Caco-2 (cell line): ENCODE results near the gene DCUN1D3. TPM values are rescaled to one million over a fixed set of nuclear protein-coding genes. Genes with fewer than 3 reads are reported as not detected.
A peak's percentile ranks its signal among the peaks of the same experiment; 100 is the strongest.

ENCODE experiments used
- BruUV-seq: library from RNA; stranded (reverse); fragments of 400-500 nt; replicated peaks from 2 replicates; lab custom pipeline; 2021; lab: Mats Ljungman, UMichigan
- CTCF ChIA-PET: fragments of 300-600 bp; sonication (Branson Sonifier 250); formaldehyde crosslinking; loops from one replicate; lab custom pipeline; 2022; ENCODE audit warnings: antibody characterized with exemption; lab: Charles Lee
- POLR2A ChIA-PET: fragments of 300-600 bp; sonication (Branson Sonifier 250); formaldehyde crosslinking; loops from one replicate; lab custom pipeline; 2022; ENCODE audit warnings: antibody characterized with exemption; lab: Charles Lee
- DNase-seq, 2 experiments: peaks; one replicate each; pipeline versions ENCODE4 v3.0.0 to v3.0.0-alpha.2; 2020 to 2022
- H3K27me3 ChIP-seq: replicated peaks from 2 replicates; pipeline ENCODE4 v1.6.0; 2011; ENCODE audit warnings: low read length; ENCODE audit not compliant: control insufficient read depth, insufficient read depth
- H3K36me3 ChIP-seq: 2 replicates; pipeline ENCODE4 v1.5.1; 2011; ENCODE audit warnings: low read length; ENCODE audit not compliant: control insufficient read depth, insufficient read depth
- H3K4me1 ChIP-seq: fragments of 250-450 bp; sonication (Bioruptor Pico); 2 replicates; pipeline ENCODE4 v1.5.1; 2020; ENCODE audit warnings: mild to moderate bottlenecking
- H3K4me3 ChIP-seq: 2 replicates; pipeline ENCODE4 v1.5.1; 2011; ENCODE audit warnings: low read depth, mild to moderate bottlenecking, control low read depth, low read length
- H3K9me3 ChIP-seq: fragments of 250-450 bp; sonication (Bioruptor Pico); 2 replicates; pipeline ENCODE4 v1.5.1; 2020; ENCODE audit warnings: mild to moderate bottlenecking, moderate library complexity
- H3K27ac Mint-ChIP-seq: one replicate; pipeline ENCODE4 v1.8.0; 2022; ENCODE audit warnings: mixed read lengths; ENCODE audit not compliant: unreplicated experiment
- H3K27me3 Mint-ChIP-seq: one replicate; pipeline ENCODE4 v1.8.0; 2022; ENCODE audit warnings: mixed read lengths; ENCODE audit not compliant: insufficient read depth, unreplicated experiment
- H3K36me3 Mint-ChIP-seq: one replicate; pipeline ENCODE4 v1.8.0; 2022; ENCODE audit warnings: mild to moderate bottlenecking, mixed read lengths; ENCODE audit not compliant: insufficient read depth, unreplicated experiment
- H3K4me1 Mint-ChIP-seq: one replicate; pipeline ENCODE4 v1.8.0; 2022; ENCODE audit warnings: low read depth, mixed read lengths; ENCODE audit not compliant: unreplicated experiment
- H3K4me3 Mint-ChIP-seq: one replicate; pipeline ENCODE4 v1.8.0; 2022; ENCODE audit warnings: mild to moderate bottlenecking, moderate library complexity, mixed read lengths; ENCODE audit not compliant: unreplicated experiment
- H3K9me3 Mint-ChIP-seq: one replicate; pipeline ENCODE4 v1.8.0; 2022; ENCODE audit warnings: mixed read lengths; ENCODE audit not compliant: unreplicated experiment
- intact Hi-C: fragments of 100-400 bp; cut with micrococcal nuclease; formaldehyde crosslinking; loops from one replicate; pipeline ENCODE4 v1.10.0; 2022; ENCODE audit not compliant: unreplicated experiment
- total RNA-seq: library from RNA; stranded (reverse); gene quantifications from 2 replicates; pipeline ENCODE4 v1.2.3, GENCODE V29; 2022
- TF ChIP-seq, protein P1 (sequence below), 2 experiments: fragments of 200-600 bp in 1 of 2; IDR thresholded peaks; 1 replicate in 1 of 2; 2 replicates in 1 of 2; pipeline versions ENCODE4 v1.5.1 to v1.8.0; 2011 to 2022; ENCODE audit warnings: antibody characterized with exemption in 1 of 2, control low read depth in 1 of 2, inconsistent platforms in 1 of 2, low read depth in 1 of 2, low read length in 1 of 2, mild to moderate bottlenecking in 1 of 2, moderate library complexity in 1 of 2; ENCODE audit not compliant: insufficient read depth in 1 of 2, severe bottlenecking in 1 of 2, unreplicated experiment in 1 of 2

The DCUN1D3 gene
- total RNA-seq, 1 experiment from 2014 or later = 19.2 TPM

DNA sequence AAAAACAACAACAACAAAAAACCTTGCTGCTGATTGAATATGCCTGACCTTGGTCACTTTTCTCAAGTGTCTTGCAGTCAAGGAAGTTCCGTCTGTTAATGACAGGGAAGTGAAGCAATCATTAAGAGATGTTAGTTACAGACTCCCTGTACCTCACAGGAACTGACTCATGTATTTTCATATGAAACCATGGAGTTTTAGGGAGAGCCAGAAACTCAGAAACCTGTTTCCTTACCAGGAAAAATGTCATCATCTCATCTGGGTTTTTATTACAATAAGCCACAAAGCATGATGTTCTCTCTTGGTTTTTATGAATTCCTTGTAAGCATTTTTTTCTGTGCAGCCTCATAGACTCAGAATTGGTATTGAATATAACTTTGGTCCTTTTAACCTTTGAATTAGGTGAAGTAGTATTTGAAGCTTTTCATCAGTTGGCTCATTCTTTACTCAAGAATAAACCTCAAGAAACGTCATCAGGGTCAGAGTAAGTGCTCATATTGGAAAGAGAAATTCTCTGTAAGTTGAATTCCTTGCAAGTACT is 10.7 kb upstream of the DCUN1D3 start:
- Histone ChIP-seq H3K36me3 (no peaks in the 10 kb centered on the region), H3K9me3 (no peaks in the 10 kb centered on the region), H3K4me1 (peaks cover 19% of the 10 kb centered on the region), H3K4me3 (no peak overlapping the region), H3K27me3 (no peaks in the 10 kb centered on the region)
- Mint-ChIP-seq H3K4me1 (peaks cover 17% of the 10 kb centered on the region), H3K27ac (peak overlapping the region; percentile 26), H3K9me3 (peaks cover under 1% of the 10 kb centered on the region), H3K27me3 (no peaks in the 10 kb centered on the region), H3K4me3 (no peak overlapping the region), H3K36me3 (peaks cover 11% of the 10 kb centered on the region)
- DNase-seq = no peak
- no TSS peak for BruUV-seq
- ChIA-PET POLR2A (interaction anchor here (0.6 kb wide), 1 partner anchor 58 kb away, joined by 3 read pairs; no protein-coding TSS in a partner anchor), CTCF (no interaction called here)
- TF ChIP-seq, protein P1, sequence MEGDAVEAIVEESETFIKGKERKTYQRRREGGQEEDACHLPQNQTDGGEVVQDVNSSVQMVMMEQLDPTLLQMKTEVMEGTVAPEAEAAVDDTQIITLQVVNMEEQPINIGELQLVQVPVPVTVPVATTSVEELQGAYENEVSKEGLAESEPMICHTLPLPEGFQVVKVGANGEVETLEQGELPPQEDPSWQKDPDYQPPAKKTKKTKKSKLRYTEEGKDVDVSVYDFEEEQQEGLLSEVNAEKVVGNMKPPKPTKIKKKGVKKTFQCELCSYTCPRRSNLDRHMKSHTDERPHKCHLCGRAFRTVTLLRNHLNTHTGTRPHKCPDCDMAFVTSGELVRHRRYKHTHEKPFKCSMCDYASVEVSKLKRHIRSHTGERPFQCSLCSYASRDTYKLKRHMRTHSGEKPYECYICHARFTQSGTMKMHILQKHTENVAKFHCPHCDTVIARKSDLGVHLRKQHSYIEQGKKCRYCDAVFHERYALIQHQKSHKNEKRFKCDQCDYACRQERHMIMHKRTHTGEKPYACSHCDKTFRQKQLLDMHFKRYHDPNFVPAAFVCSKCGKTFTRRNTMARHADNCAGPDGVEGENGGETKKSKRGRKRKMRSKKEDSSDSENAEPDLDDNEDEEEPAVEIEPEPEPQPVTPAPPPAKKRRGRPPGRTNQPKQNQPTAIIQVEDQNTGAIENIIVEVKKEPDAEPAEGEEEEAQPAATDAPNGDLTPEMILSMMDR (IDR thresholded peaks at IDR 0.05; ENCODE audit: insufficient read depth in 1 of 2, low read depth in 1 of 2, low read length in 1 of 2, severe bottlenecking in 1 of 2, unreplicated experiment in 1 of 2) = no peak
- intact Hi-C loops = no loop called here

DNA sequence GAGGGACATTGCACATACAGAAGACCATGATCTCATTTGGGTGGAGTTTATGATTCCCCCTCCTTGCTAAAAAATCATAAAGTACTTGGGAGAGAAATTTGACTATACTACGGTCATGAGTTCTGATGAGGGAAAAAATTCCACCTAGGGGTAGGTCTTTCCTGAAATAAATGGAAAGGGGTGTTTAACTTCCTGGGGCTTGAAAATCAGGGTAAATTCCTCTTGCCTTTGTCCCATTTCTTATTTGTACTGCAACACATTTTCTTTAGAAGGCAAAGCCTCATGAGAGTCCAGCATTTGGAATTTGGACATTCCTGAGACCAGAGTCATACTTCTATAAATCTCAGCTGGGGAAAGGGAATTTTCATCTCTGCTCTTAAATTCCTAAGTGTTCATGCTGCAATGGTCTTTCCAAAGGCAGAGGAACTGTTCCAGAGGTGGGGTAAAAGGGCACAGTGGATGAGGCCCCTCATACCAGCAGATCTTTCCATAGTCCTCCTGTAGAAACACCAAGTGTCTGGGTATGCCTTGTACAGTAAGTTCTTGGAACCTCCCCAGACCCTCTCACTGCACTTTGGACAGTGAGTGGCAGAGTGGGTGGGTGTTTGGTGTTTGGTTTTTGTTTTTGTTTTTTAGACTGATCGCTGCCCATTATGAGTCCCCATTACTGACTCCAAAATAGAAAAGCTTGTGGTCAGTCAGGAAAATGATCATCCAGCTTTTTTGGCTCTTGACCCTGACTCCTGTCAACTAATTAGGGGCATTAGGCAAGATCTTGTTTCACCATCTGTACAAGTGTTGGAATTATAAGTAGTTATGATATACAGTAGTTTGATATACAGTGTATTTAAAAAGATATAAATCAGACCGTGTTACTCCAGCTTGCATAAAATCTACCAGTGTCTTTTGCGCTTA is 6.4 kb upstream of the DCUN1D3 start:
- peaks cover 51% of the 10 kb centered on the region for H3K4me1 Mint-ChIP-seq
- Histone ChIP-seq H3K4me1 (peaks cover 60% of the 10 kb centered on the region), H3K27me3 (no peaks in the 10 kb centered on the region), H3K9me3 (no peaks in the 10 kb centered on the region), H3K4me3 (no peak overlapping the region), H3K36me3 (no peaks in the 10 kb centered on the region)
- H3K9me3 Mint-ChIP-seq = no peaks in the 10 kb centered on the region
- DNase-seq = peak in 1 of 2 experiments; percentile 32
- H3K4me3 Mint-ChIP-seq = peak overlapping the region; percentile 61
- intact Hi-C loops = no loop called here
- peak overlapping the region; percentile 92 for H3K27ac Mint-ChIP-seq
- ChIA-PET POLR2A (no interaction called here), CTCF (no interaction called here)
- TF ChIP-seq, protein P1 (IDR thresholded peaks at IDR 0.05; ENCODE audit: insufficient read depth in 1 of 2, low read depth in 1 of 2, low read length in 1 of 2, severe bottlenecking in 1 of 2, unreplicated experiment in 1 of 2) = no peak
- no peaks in the 10 kb centered on the region for H3K27me3 Mint-ChIP-seq
- H3K36me3 Mint-ChIP-seq = peaks cover 15% of the 10 kb centered on the region
- BruUV-seq = no TSS peak

DNA sequence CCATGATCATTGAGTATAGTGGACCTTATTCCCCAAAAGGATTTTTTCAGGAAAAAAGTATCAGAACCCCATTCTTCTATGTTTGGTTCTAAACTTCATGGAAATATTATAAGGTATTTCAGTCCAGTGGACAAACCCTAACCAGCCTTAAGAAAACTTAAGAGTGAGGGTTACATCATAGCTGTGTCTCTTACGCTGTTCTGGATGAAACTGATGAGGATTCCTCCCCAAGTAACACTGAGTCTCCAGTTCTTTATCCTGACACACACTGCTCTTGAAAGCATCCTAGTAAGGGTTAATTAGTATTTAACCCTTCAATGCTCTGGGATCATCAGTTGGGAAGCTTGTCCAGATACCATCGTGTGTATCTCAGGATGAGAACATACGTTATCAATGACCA is 5.4 kb upstream of the DCUN1D3 start:
- TF ChIP-seq, protein P1 (IDR thresholded peaks at IDR 0.05; ENCODE audit: insufficient read depth in 1 of 2, low read depth in 1 of 2, low read length in 1 of 2, severe bottlenecking in 1 of 2, unreplicated experiment in 1 of 2) = no peak
- H3K36me3 Mint-ChIP-seq = peaks cover 25% of the 10 kb centered on the region
- Histone ChIP-seq H3K4me1 (peaks cover 60% of the 10 kb centered on the region), H3K27me3 (no peaks in the 10 kb centered on the region), H3K4me3 (no peak overlapping the region), H3K9me3 (no peaks in the 10 kb centered on the region), H3K36me3 (no peaks in the 10 kb centered on the region)
- CTCF ChIA-PET = no interaction called here
- POLR2A ChIA-PET = no interaction called here
- no peak for DNase-seq
- no TSS peak for BruUV-seq
- H3K9me3 Mint-ChIP-seq = no peaks in the 10 kb centered on the region
- peak overlapping the region; percentile 61 for H3K4me3 Mint-ChIP-seq
- H3K27me3 Mint-ChIP-seq = no peaks in the 10 kb centered on the region
- intact Hi-C loops = no loop called here
- peak overlapping the region; percentile 92 for H3K27ac Mint-ChIP-seq
- peaks cover 54% of the 10 kb centered on the region for H3K4me1 Mint-ChIP-seq
